GM23248 (cell line): ENCODE results near the gene TTI1.

Experiments
- EZH2 ChIP-seq: fragments of 200-600 bp; sonication (generic); IDR thresholded peaks from 2 replicates; pipeline ENCODE4 v1.6.1; 2018; ENCODE audit warnings: antibody characterized with exemption, mild to moderate bottlenecking; ENCODE audit not compliant: insufficient read depth, poor library complexity, severe bottlenecking
- EZH2phosphoT487 ChIP-seq: fragments of 200-600 bp; sonication (generic); IDR thresholded peaks from 2 replicates; pipeline ENCODE4 v1.6.1; 2018; ENCODE audit warnings: antibody characterized with exemption, moderate library complexity, mild to moderate bottlenecking, low read depth; ENCODE audit not compliant: insufficient read depth

GRCh38 chr20:37977786-37978185, 55.5 kb downstream of the TTI1 start:
- TF ChIP-seq EZH2 (no peak), EZH2phosphoT487 (no peak)
